Neural progenitor cell (in vitro differentiated cells): Measurements from ENCODE around the gene ATP1B3.

Source experiments
- CTCF ChIP-seq: fragments of 200-600 bp; sonication (generic); IDR thresholded peaks from 2 replicates; pipeline ENCODE4 v1.5.1; 2017; ENCODE audit warnings: antibody characterized with exemption, mild to moderate bottlenecking
- EZH2 ChIP-seq: fragments of 200-600 bp; sonication (generic); IDR thresholded peaks from 2 replicates; pipeline ENCODE4 v1.6.1; 2017; ENCODE audit warnings: antibody characterized with exemption, mild to moderate bottlenecking, moderate library complexity
- EZH2phosphoT487 ChIP-seq: fragments of 200-600 bp; sonication (generic); IDR thresholded peaks from 2 replicates; pipeline ENCODE4 v1.6.1; 2017; ENCODE audit warnings: antibody characterized with exemption

DNA sequence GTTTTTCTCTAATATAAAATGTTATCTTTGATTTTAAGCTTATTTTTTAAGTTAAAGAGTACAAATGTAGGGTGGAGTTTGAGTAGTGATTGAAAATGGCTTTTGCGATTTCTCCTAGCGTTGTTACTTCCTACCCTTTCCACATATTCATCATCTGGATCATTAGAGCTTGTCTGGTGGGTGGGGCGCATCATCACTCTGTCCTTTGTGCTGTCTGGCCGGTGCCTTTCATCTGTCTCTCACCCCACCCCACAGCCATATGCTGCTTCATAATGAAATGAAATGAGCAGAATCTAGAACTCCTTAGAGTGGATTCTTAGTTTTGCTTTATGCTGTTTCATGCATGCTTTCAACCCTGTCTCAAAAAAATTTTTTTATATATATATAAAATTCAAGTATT lies 44.3 kb downstream of the ATP1B3 start:
- no peak for TF ChIP-seq CTCF
- TF ChIP-seq EZH2 = no peak
- no peak for TF ChIP-seq EZH2phosphoT487
